K562 (cell line): Measurements from ENCODE around the gene SLC22A12. TPM values are rescaled to one million over a fixed set of nuclear protein-coding genes. Genes with fewer than 3 reads are reported as not detected.

Source experiments
- BDP1 ChIP-seq: IDR thresholded peaks from 3 replicates; pipeline ENCODE4 v1.6.1; 2011; ENCODE audit not compliant: insufficient read length, insufficient read depth
- E2F6 ChIP-seq, 2 experiments: IDR thresholded peaks; 2 replicates each; pipeline ENCODE4 v1.6.1; 2011; ENCODE audit warnings: borderline replicate concordance in 1 of 2, control low read depth in 1 of 2, low read depth in 1 of 2, low read length in 1 of 2, mild to moderate bottlenecking in 1 of 2, mixed read lengths in 1 of 2, moderate library complexity in 1 of 2; ENCODE audit not compliant: insufficient read depth in 1 of 2, insufficient read length in 1 of 2, poor library complexity in 1 of 2, severe bottlenecking in 1 of 2; ENCODE audit errors: extremely low read depth in 1 of 2
- FOXJ2 ChIP-seq: fragments of 200-800 bp; sonication (Bioruptor generic); IDR thresholded peaks from 2 replicates; pipeline ENCODE4 v1.6.1; 2016; ENCODE audit warnings: missing genetic modification characterization, missing compliant biosample characterization
- HOXB6 ChIP-seq: fragments of 250-450 bp; sonication (Bioruptor Pico); IDR thresholded peaks from 2 replicates; pipeline ENCODE4 v1.5.1; 2022; ENCODE audit warnings: mild to moderate bottlenecking, borderline replicate concordance
- MECOM ChIP-seq: fragments of 250-450 bp; sonication (Bioruptor Pico); IDR thresholded peaks from 2 replicates; pipeline ENCODE4 v1.8.0; 2022; ENCODE audit warnings: inconsistent platforms
- NR2C2 ChIP-seq, 2 experiments: fragments of 200-800 bp in 1 of 2; sonication (Bioruptor generic) in 1 of 2; sonication (generic) in 1 of 2; formaldehyde crosslinking in 1 of 2; IDR thresholded peaks; 2 replicates each; pipeline versions ENCODE4 v1.6.1 to v1.8.0; 2016 to 2022; ENCODE audit warnings: mild to moderate bottlenecking in 1 of 2, missing compliant biosample characterization in 1 of 2, missing genetic modification characterization in 1 of 2, missing genetic modification reagents in 1 of 2
- PHF20 ChIP-seq: fragments of 450-650 bp; IDR thresholded peaks from 2 replicates; pipeline ENCODE4 v1.6.1; 2018; ENCODE audit not compliant: partially characterized antibody
- PTRF ChIP-seq: fragments of 450-650 bp; IDR thresholded peaks from 2 replicates; pipeline ENCODE4 v1.6.1; 2016; ENCODE audit warnings: mild to moderate bottlenecking, missing genetic modification characterization, missing compliant biosample characterization
- RFX7 ChIP-seq: fragments of 250-450 bp; sonication (Bioruptor Pico); IDR thresholded peaks from 2 replicates; pipeline ENCODE4 v1.5.1; 2021; ENCODE audit warnings: mild to moderate bottlenecking
- TCF7 ChIP-seq: sonication (generic); IDR thresholded peaks from 2 replicates; pipeline ENCODE4 v1.6.1; 2016; ENCODE audit warnings: antibody characterized with exemption, borderline replicate concordance
- TRIM24 ChIP-seq, 2 experiments: fragments of 450-650 bp; IDR thresholded peaks; 2 replicates each; pipeline ENCODE4 v1.6.1; 2016
- ZBTB34 ChIP-seq: fragments of 250-450 bp; sonication (Bioruptor Pico); IDR thresholded peaks from 2 replicates; pipeline ENCODE4 v1.8.0; 2021; ENCODE audit warnings: mild to moderate bottlenecking, moderate library complexity
- ZFP91 ChIP-seq: sonication (generic); formaldehyde crosslinking; IDR thresholded peaks from 2 replicates; pipeline ENCODE4 v1.8.0; 2022; ENCODE audit warnings: mild to moderate bottlenecking, missing genetic modification reagents
- ZKSCAN8 ChIP-seq: fragments of 200-800 bp; sonication (Bioruptor generic); IDR thresholded peaks from 2 replicates; pipeline ENCODE4 v1.6.1; 2016; ENCODE audit warnings: missing genetic modification characterization, missing compliant biosample characterization
- ZNF217 ChIP-seq: sonication (generic); formaldehyde crosslinking; IDR thresholded peaks from 2 replicates; pipeline ENCODE4 v1.8.0; 2022; ENCODE audit warnings: mild to moderate bottlenecking, missing genetic modification reagents
- ZNF57 ChIP-seq: fragments of 450-650 bp; formaldehyde crosslinking; IDR thresholded peaks from 2 replicates; pipeline ENCODE4 v1.4.0; 2020; ENCODE audit warnings: mild to moderate bottlenecking, moderate library complexity
- ZNF644 ChIP-seq: fragments of 200-800 bp; sonication (Bioruptor generic); IDR thresholded peaks from 2 replicates; pipeline ENCODE4 v1.6.1; 2016; ENCODE audit warnings: low read depth, missing genetic modification characterization, missing compliant biosample characterization
- ZNF707 ChIP-seq: fragments of 250-450 bp; sonication (Bioruptor Pico); conservative IDR thresholded peaks from 2 replicates; pipeline ENCODE4 v1.8.0; 2022; ENCODE audit warnings: inconsistent platforms, mild to moderate bottlenecking, moderate library complexity
- polyA plus RNA-seq, 8 experiments: library from polyadenylated mRNA; depleted of rRNA in 4 of 8; stranded (reverse) in 5 of 8; unstranded in 3 of 8; fragments of >200 nt; fragmentation: Nextera tagmentation in 2 of 8; fragmentation: Illumina TruSeq in 1 of 8; extraction: Ambion mirVana in 2 of 8; extraction: Trizol in 1 of 8; gene quantifications; 2 replicates each; pipeline versions ENCODE4 v1.2.1 to v1.2.3, GENCODE V29; 2011 to 2014; ENCODE audit warnings: inconsistent platforms in 1 of 8, missing spikeins in 1 of 8
- total RNA-seq, 7 experiments: library from RNA; depleted of rRNA in 6 of 7; stranded (reverse); fragments of >200 nt in 6 of 7; fragmentation: Illumina TruSeq in 2 of 7; extraction: Trizol in 2 of 7; gene quantifications; 2 replicates each; pipeline versions ENCODE4 v1.2.1 to v1.2.3, GENCODE V29; 2011 to 2021; ENCODE audit warnings: low replicate concordance in 1 of 7
- TF ChIP-seq, protein P1 (sequence below): fragments of 450-650 bp; IDR thresholded peaks from 2 replicates; pipeline ENCODE4 v1.6.1; 2017; ENCODE audit warnings: antibody characterized with exemption, mild to moderate bottlenecking

The SLC22A12 gene
- total and polyA plus RNA-seq, 9 of the 15 experiments (the other 6 are each of a cell fraction or from before 2014, with no cell fraction given) = not detected

DNA sequence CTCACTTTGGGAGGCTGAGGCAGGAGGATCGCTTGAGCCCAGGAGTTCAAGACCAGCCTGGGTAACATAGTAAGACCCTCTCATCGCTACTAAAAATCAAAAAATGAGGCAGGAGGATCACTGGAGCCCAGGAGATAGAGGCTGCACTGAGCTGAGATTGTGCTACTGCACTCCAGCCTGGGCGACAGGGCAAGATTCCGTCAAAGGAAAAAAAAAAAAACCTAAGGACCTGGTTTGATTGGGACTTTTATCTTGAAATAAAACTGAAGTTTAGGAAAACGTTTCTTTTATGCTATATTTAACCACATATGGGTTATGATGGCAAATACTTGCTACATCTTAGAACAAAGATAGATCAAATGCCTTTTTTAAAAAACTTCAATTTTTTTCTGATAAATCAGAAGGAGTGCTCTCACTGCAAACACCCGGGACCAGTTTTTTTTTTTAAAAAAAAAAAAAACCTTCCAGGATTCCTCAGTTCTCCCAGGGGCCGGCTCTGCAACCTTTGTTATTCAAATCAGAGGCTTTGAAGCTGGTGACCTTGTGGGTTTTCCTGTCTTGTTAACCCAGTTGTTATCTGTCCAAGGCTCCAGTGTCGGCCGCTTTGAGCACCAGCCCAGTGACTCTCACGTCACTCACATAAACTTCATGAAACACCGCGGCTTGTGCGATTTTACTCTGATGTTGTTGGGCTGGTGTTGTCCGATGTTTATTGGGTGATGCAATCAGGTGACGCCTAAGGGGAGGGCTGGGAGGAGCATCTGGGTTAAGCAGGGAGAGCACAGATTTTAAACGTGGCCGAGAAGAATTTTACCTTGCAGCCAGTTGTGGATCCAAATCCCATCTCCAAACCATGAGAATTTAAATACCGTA is 24.7 kb upstream of the SLC22A12 start (continued):
- TF ChIP-seq E2F6 (IDR thresholded peaks at IDR 0.05; ENCODE audit: borderline replicate concordance in 1 of 2, extremely low read depth in 1 of 2, insufficient read depth in 1 of 2, insufficient read length in 1 of 2, low read depth in 1 of 2, low read length in 1 of 2, poor library complexity in 1 of 2, severe bottlenecking in 1 of 2) (no peak), RFX7 (CRISPR knock-in tag) (no peak), ZNF57 (CRISPR knock-in tag) (no peak), TCF7 (peak; percentile 85), NR2C2 (CRISPR knock-in tag; IDR thresholded peaks at IDR 0.05) (no peak), NR2C2 (tag; IDR thresholded peaks at IDR 0.05) (0 out of 2 replicates have a peak, but pooled peaks have one; percentile 34), HOXB6 (CRISPR knock-in tag) (no peak), MECOM (CRISPR knock-in tag) (no peak), ZNF644 (tag) (0 out of 2 replicates have a peak, but pooled peaks have one; percentile 35), FOXJ2 (tag) (peak; percentile 95), TRIM24 (IDR thresholded peaks at IDR 0.05) (peak in 1 of 2 experiments; percentile 44; a peak in 1 of 4 replicates), ZKSCAN8 (CRISPR knock-in tag) (no peak), PTRF (tag) (no peak), BDP1 (no peak), ZNF217 (CRISPR knock-in tag) (no peak), ZNF707 (CRISPR knock-in tag) (no peak), ZBTB34 (no peak), ZFP91 (CRISPR knock-in tag) (no peak), PHF20 (no peak)
- TF ChIP-seq, protein P1, sequence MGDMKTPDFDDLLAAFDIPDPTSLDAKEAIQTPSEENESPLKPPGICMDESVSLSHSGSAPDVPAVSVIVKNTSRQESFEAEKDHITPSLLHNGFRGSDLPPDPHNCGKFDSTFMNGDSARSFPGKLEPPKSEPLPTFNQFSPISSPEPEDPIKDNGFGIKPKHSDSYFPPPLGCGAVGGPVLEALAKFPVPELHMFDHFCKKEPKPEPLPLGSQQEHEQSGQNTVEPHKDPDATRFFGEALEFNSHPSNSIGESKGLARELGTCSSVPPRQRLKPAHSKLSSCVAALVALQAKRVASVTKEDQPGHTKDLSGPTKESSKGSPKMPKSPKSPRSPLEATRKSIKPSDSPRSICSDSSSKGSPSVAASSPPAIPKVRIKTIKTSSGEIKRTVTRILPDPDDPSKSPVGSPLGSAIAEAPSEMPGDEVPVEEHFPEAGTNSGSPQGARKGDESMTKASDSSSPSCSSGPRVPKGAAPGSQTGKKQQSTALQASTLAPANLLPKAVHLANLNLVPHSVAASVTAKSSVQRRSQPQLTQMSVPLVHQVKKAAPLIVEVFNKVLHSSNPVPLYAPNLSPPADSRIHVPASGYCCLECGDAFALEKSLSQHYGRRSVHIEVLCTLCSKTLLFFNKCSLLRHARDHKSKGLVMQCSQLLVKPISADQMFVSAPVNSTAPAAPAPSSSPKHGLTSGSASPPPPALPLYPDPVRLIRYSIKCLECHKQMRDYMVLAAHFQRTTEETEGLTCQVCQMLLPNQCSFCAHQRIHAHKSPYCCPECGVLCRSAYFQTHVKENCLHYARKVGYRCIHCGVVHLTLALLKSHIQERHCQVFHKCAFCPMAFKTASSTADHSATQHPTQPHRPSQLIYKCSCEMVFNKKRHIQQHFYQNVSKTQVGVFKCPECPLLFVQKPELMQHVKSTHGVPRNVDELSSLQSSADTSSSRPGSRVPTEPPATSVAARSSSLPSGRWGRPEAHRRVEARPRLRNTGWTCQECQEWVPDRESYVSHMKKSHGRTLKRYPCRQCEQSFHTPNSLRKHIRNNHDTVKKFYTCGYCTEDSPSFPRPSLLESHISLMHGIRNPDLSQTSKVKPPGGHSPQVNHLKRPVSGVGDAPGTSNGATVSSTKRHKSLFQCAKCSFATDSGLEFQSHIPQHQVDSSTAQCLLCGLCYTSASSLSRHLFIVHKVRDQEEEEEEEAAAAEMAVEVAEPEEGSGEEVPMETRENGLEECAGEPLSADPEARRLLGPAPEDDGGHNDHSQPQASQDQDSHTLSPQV = no peak
